Fibroblast of pulmonary artery (primary cell): ENCODE results near the gene IQCE.
"Not testable (repeated sequence)": the region's sequence is repeated elsewhere in the genome, so short reads cannot be mapped to it uniquely, and the experiment has no call there.

Experiments
- DNase-seq: peaks from one replicate; pipeline ENCODE4 v3.0.0-alpha.2; 2010; ENCODE audit warnings: low read depth
- H3K4me3 ChIP-seq: replicated peaks from 2 replicates; pipeline ENCODE4 v1.5.1; 2011; ENCODE audit warnings: low read depth, mild to moderate bottlenecking, control low read depth, low read length, moderate library complexity
- TF ChIP-seq, protein P1 (sequence below): IDR thresholded peaks from 2 replicates; pipeline ENCODE4 v1.5.1; 2011; ENCODE audit warnings: mild to moderate bottlenecking, control low read depth, low read length, inconsistent platforms; ENCODE audit errors: missing control alignments

The IQCE gene

GRCh38 chr7:2587778-2588177 is 29.0 kb downstream of the IQCE start:
- no peak for DNase-seq
- no peak overlapping the region for H3K4me3 ChIP-seq
- TF ChIP-seq, protein P1, sequence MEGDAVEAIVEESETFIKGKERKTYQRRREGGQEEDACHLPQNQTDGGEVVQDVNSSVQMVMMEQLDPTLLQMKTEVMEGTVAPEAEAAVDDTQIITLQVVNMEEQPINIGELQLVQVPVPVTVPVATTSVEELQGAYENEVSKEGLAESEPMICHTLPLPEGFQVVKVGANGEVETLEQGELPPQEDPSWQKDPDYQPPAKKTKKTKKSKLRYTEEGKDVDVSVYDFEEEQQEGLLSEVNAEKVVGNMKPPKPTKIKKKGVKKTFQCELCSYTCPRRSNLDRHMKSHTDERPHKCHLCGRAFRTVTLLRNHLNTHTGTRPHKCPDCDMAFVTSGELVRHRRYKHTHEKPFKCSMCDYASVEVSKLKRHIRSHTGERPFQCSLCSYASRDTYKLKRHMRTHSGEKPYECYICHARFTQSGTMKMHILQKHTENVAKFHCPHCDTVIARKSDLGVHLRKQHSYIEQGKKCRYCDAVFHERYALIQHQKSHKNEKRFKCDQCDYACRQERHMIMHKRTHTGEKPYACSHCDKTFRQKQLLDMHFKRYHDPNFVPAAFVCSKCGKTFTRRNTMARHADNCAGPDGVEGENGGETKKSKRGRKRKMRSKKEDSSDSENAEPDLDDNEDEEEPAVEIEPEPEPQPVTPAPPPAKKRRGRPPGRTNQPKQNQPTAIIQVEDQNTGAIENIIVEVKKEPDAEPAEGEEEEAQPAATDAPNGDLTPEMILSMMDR, result no peak

- DNase-seq, result no peak
- H3K4me3 ChIP-seq, result no peak overlapping the region
- TF ChIP-seq, protein P1, result no peak
These were observed 30.6 kb downstream of the IQCE start for GRCh38 chr7:2589341-2589740.

GRCh38 chr7:2589941-2590340 is 31.2 kb downstream of the IQCE start:
- not testable (repeated sequence) for H3K4me3 ChIP-seq, DNase-seq

- no peak for DNase-seq
- no peak overlapping the region for H3K4me3 ChIP-seq
- TF ChIP-seq, protein P1, result no peak
These were observed 33.6 kb downstream of the IQCE start for GRCh38 chr7:2592375-2592865.

DNA sequence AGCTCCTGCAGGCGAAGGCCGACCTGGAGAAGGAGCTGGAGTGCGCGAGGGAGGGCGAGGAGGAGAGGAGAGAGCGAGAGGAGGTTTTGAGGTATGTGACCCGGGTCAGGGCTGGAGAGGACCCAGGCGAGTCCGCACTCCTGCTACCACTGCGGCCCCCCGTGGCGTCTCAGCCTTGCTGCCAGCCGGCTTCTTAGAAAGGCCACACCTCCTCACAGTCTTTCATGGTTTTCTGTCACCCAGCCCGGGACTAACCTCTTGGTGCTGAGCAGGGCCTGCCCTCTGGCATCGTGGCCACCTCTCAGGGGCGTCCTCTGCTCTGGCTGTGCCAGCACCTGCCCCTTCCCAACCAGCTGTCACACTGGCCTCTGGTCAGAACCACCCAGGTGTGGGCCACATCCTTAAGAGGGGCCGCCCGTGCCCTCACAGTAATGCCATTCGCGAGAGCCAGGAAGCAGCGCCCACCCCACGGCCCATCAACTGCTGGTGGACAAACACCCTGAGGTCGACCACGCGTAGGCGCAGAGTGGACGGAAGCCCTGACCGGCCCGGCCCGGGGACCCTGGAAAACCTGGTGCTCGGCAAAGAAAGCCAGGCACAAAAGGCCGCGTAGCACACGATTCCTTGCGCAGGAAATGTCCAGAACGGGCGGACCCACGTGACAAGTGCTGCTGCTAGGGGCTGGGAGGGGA is 34.4 kb downstream of the IQCE start:
- TF ChIP-seq, protein P1, result no peak
- no peak overlapping the region for H3K4me3 ChIP-seq
- no peak for DNase-seq

DNA sequence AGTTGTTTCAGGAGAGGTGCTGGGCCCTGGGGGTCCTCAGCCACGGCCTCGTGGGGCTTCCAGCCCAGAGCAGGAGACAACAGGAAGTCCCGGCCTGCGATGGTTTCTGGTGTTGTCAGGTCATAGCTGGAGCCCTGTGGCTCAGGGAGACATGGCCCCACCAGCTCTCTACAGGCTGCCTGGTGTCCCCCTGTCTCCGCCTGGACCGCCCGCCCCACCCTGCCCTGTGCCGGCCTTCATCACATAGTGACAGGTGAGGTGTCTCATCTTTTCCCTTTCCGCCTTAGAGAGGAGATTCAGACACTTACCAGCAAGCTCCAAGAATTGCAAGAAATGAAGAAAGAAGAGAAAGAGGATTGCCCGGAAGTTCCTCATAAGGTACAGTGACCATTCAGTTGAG is 35.8 kb downstream of the IQCE start:
- DNase-seq, result no peak
- H3K4me3 ChIP-seq, result no peak overlapping the region
- TF ChIP-seq, protein P1, result no peak

GRCh38 chr7:2595258-2595860 is 36.6 kb downstream of the IQCE start:
- no peak overlapping the region for H3K4me3 ChIP-seq
- TF ChIP-seq, protein P1, result no peak
- DNase-seq, result no peak
